ENCODE results near the gene NFATC2.

GRCh38 chr20:51419646-51420045 lies 122.9 kb downstream of the NFATC2 start:
- no peak for TF ChIP-seq CTCF (conservative IDR thresholded peaks at IDR 0.05; ENCODE audit: low read length)
- no peak for TF ChIP-seq EZH2phosphoT487 (IDR thresholded peaks at IDR 0.05; ENCODE audit: borderline replicate concordance)
